ENCODE data around the gene ATG4A.
A peak's percentile ranks its signal among the peaks of the same experiment; 100 is the strongest.

The ATG4A gene

GRCh38 chrX:108165383-108166111 lies 74.0 kb downstream of the ATG4A start:
- H3K36me3 ChIP-seq (ENCODE audit: control insufficient read depth in 4 of 4, insufficient read depth in 4 of 4, low read length in 3 of 4), result no peaks in the 10 kb centered on the region
- peak in 1 of 3 donors; percentile 0 for DNase-seq

GRCh38 chrX:108167211-108167872 lies 75.8 kb downstream of the ATG4A start:
- no peak overlapping the region for H3K27ac ChIP-seq (ENCODE audit: insufficient read depth in 1 of 2, low read depth in 1 of 2, low read length in 2 of 2, poor library complexity in 1 of 2, severe bottlenecking in 2 of 2)
- peaks cover 0 to 8% (median 0%) of the 10 kb centered on the region in 5 experiments for H3K27me3 ChIP-seq (replicated peaks in 2 of 5; ENCODE audit: control insufficient read depth in 4 of 5, insufficient read depth in 5 of 5, low read length in 4 of 5)
- no peaks in the 10 kb centered on the region for H3K4me1 ChIP-seq (ENCODE audit: control extremely low read depth in 1 of 4, control insufficient read depth in 4 of 4, insufficient read depth in 4 of 4, low read length in 3 of 4)
- no peaks in the 10 kb centered on the region for H3K36me3 ChIP-seq (ENCODE audit: control insufficient read depth in 4 of 4, insufficient read depth in 4 of 4, low read length in 3 of 4)
- POLR2A ChIA-PET, result no interaction called here
- CTCF ChIA-PET, result no interaction called here
- H3K4me3 ChIP-seq (ENCODE audit: control insufficient read depth in 1 of 7, extremely low read depth in 1 of 7, insufficient read depth in 4 of 7, low read depth in 2 of 7, low read length in 6 of 7), result no peak overlapping the region
- peaks cover 0 to 4% (median 0%) of the 10 kb centered on the region in 5 experiments for H3K9me3 ChIP-seq (ENCODE audit: control extremely low read depth in 1 of 5, control insufficient read depth in 4 of 5, insufficient read depth in 2 of 5, low read depth in 1 of 5, low read length in 4 of 5)
- DNase-seq, result no peak
- no CpG with 5 or more reads among the region's 5 CpGs for WGBS (ENCODE audit: insufficient coverage)

More at GRCh38 chrX:108165383-108166111, 74.0 kb downstream of the ATG4A start:
- Histone ChIP-seq H3K9me3 (ENCODE audit: control extremely low read depth in 1 of 5, control insufficient read depth in 4 of 5, insufficient read depth in 2 of 5, low read depth in 1 of 5, low read length in 4 of 5) (peaks cover 0 to 2% (median 0%) of the 10 kb centered on the region in 5 experiments), H3K27me3 (replicated peaks in 2 of 5; ENCODE audit: control insufficient read depth in 4 of 5, insufficient read depth in 5 of 5, low read length in 4 of 5) (peaks cover 0 to 8% (median 0%) of the 10 kb centered on the region in 5 experiments), H3K27ac (ENCODE audit: insufficient read depth in 1 of 2, low read depth in 1 of 2, low read length in 2 of 2, poor library complexity in 1 of 2, severe bottlenecking in 2 of 2) (no peak overlapping the region), H3K4me3 (ENCODE audit: control insufficient read depth in 1 of 7, extremely low read depth in 1 of 7, insufficient read depth in 4 of 7, low read depth in 2 of 7, low read length in 6 of 7) (no peak overlapping the region), H3K4me1 (ENCODE audit: control extremely low read depth in 1 of 4, control insufficient read depth in 4 of 4, insufficient read depth in 4 of 4, low read length in 3 of 4) (no peaks in the 10 kb centered on the region)
- POLR2A ChIA-PET, result no interaction called here
- CTCF ChIA-PET, result no interaction called here
- 80% methylated on average over 6 of the region's 7 CpGs for WGBS (ENCODE audit: insufficient coverage)

GRCh38 chrX:108168961-108169740 lies 77.6 kb downstream of the ATG4A start:
- H3K9me3 ChIP-seq (ENCODE audit: control extremely low read depth in 1 of 5, control insufficient read depth in 4 of 5, insufficient read depth in 2 of 5, low read depth in 1 of 5, low read length in 4 of 5), result peaks cover 0 to 4% (median 0%) of the 10 kb centered on the region in 5 experiments
- WGBS (ENCODE audit: insufficient coverage), result 92% methylated on average over 4 of the region's 9 CpGs
- no peak for DNase-seq
- ChIA-PET POLR2A (no interaction called here), CTCF (no interaction called here)
- H3K27me3 ChIP-seq (replicated peaks in 2 of 5; ENCODE audit: control insufficient read depth in 4 of 5, insufficient read depth in 5 of 5, low read length in 4 of 5), result peaks cover 0 to 12% (median 0%) of the 10 kb centered on the region in 5 experiments
- H3K36me3 ChIP-seq (ENCODE audit: control insufficient read depth in 4 of 4, insufficient read depth in 4 of 4, low read length in 3 of 4), result no peaks in the 10 kb centered on the region
- H3K4me3 ChIP-seq (ENCODE audit: control insufficient read depth in 1 of 7, extremely low read depth in 1 of 7, insufficient read depth in 4 of 7, low read depth in 2 of 7, low read length in 6 of 7), result no peak overlapping the region
- H3K27ac ChIP-seq (ENCODE audit: insufficient read depth in 1 of 2, low read depth in 1 of 2, low read length in 2 of 2, poor library complexity in 1 of 2, severe bottlenecking in 2 of 2), result no peak overlapping the region
- H3K4me1 ChIP-seq (ENCODE audit: control extremely low read depth in 1 of 4, control insufficient read depth in 4 of 4, insufficient read depth in 4 of 4, low read length in 3 of 4), result no peaks in the 10 kb centered on the region

- WGBS (ENCODE audit: insufficient coverage), result 93% methylated on average over 2 of the region's 3 CpGs
- no peaks in the 10 kb centered on the region for H3K4me1 ChIP-seq (ENCODE audit: control extremely low read depth in 1 of 4, control insufficient read depth in 4 of 4, insufficient read depth in 4 of 4, low read length in 3 of 4)
- no peak for DNase-seq
- ChIA-PET POLR2A (no interaction called here), CTCF (no interaction called here)
- H3K36me3 ChIP-seq (ENCODE audit: control insufficient read depth in 4 of 4, insufficient read depth in 4 of 4, low read length in 3 of 4), result no peaks in the 10 kb centered on the region
- H3K27ac ChIP-seq (ENCODE audit: insufficient read depth in 1 of 2, low read depth in 1 of 2, low read length in 2 of 2, poor library complexity in 1 of 2, severe bottlenecking in 2 of 2), result no peak overlapping the region
- H3K27me3 ChIP-seq (replicated peaks in 2 of 5; ENCODE audit: control insufficient read depth in 4 of 5, insufficient read depth in 5 of 5, low read length in 4 of 5), result peaks cover 0 to 18% (median 0%) of the 10 kb centered on the region in 5 experiments
- H3K9me3 ChIP-seq (ENCODE audit: control extremely low read depth in 1 of 5, control insufficient read depth in 4 of 5, insufficient read depth in 2 of 5, low read depth in 1 of 5, low read length in 4 of 5), result peaks cover 0 to 4% (median 0%) of the 10 kb centered on the region in 5 experiments
- no peak overlapping the region for H3K4me3 ChIP-seq (ENCODE audit: control insufficient read depth in 1 of 7, extremely low read depth in 1 of 7, insufficient read depth in 4 of 7, low read depth in 2 of 7, low read length in 6 of 7)
These were observed 78.2 kb downstream of the ATG4A start for GRCh38 chrX:108169768-108170167.

GRCh38 chrX:108171671-108172070 lies 80.1 kb downstream of the ATG4A start:
- Histone ChIP-seq H3K4me3 (ENCODE audit: control insufficient read depth in 1 of 7, extremely low read depth in 1 of 7, insufficient read depth in 4 of 7, low read depth in 2 of 7, low read length in 6 of 7) (no peak overlapping the region), H3K27me3 (replicated peaks in 2 of 5; ENCODE audit: control insufficient read depth in 4 of 5, insufficient read depth in 5 of 5, low read length in 4 of 5) (peaks cover 0 to 18% (median 0%) of the 10 kb centered on the region in 5 experiments), H3K9me3 (ENCODE audit: control extremely low read depth in 1 of 5, control insufficient read depth in 4 of 5, insufficient read depth in 2 of 5, low read depth in 1 of 5, low read length in 4 of 5) (peaks cover 0 to 4% (median 0%) of the 10 kb centered on the region in 5 experiments), H3K4me1 (ENCODE audit: control extremely low read depth in 1 of 4, control insufficient read depth in 4 of 4, insufficient read depth in 4 of 4, low read length in 3 of 4) (no peaks in the 10 kb centered on the region), H3K36me3 (ENCODE audit: control insufficient read depth in 4 of 4, insufficient read depth in 4 of 4, low read length in 3 of 4) (no peaks in the 10 kb centered on the region), H3K27ac (ENCODE audit: insufficient read depth in 1 of 2, low read depth in 1 of 2, low read length in 2 of 2, poor library complexity in 1 of 2, severe bottlenecking in 2 of 2) (no peak overlapping the region)
- POLR2A ChIA-PET, result no interaction called here
- DNase-seq, result no peak
- CTCF ChIA-PET, result interaction anchor here (0.9 kb wide), 1 partner anchor 10 kb away, joined by 3 read pairs; no protein-coding TSS in a partner anchor
- 96% methylated on average over 4 of the region's 4 CpGs for WGBS (ENCODE audit: insufficient coverage)

- ChIA-PET POLR2A (no interaction called here), CTCF (no interaction called here)
- Histone ChIP-seq H3K27me3 (replicated peaks in 2 of 5; ENCODE audit: control insufficient read depth in 4 of 5, insufficient read depth in 5 of 5, low read length in 4 of 5) (peaks cover 0 to 14% (median 0%) of the 10 kb centered on the region in 5 experiments), H3K4me1 (ENCODE audit: control extremely low read depth in 1 of 4, control insufficient read depth in 4 of 4, insufficient read depth in 4 of 4, low read length in 3 of 4) (no peaks in the 10 kb centered on the region), H3K36me3 (ENCODE audit: control insufficient read depth in 4 of 4, insufficient read depth in 4 of 4, low read length in 3 of 4) (no peaks in the 10 kb centered on the region), H3K4me3 (ENCODE audit: control insufficient read depth in 1 of 7, extremely low read depth in 1 of 7, insufficient read depth in 4 of 7, low read depth in 2 of 7, low read length in 6 of 7) (no peak overlapping the region), H3K9me3 (ENCODE audit: control extremely low read depth in 1 of 5, control insufficient read depth in 4 of 5, insufficient read depth in 2 of 5, low read depth in 1 of 5, low read length in 4 of 5) (peaks cover 0 to 4% (median 0%) of the 10 kb centered on the region in 5 experiments), H3K27ac (ENCODE audit: insufficient read depth in 1 of 2, low read depth in 1 of 2, low read length in 2 of 2, poor library complexity in 1 of 2, severe bottlenecking in 2 of 2) (no peak overlapping the region)
- DNase-seq, result no peak
- WGBS (ENCODE audit: insufficient coverage), result 40% methylated on average over 3 of the region's 3 CpGs
These were observed 82.3 kb downstream of the ATG4A start for GRCh38 chrX:108173874-108174273.

All from common myeloid progenitor, CD34-positive (primary cell).